ENCODE results near the gene POLR1B. TPM values are rescaled to one million over a fixed set of nuclear protein-coding genes. Genes with fewer than 3 reads are reported as not detected.

POLR1B gene
- polyA plus RNA-seq, 1 of the 3 experiments (the other 2 are of a cell fraction), result 13.4 TPM

GRCh38 chr2:112582314-112582746 lies 40.1 kb downstream of the POLR1B start:
- WGBS (ENCODE audit: low lambda C conversion rate), result 42% methylated on average over 10 of the region's 10 CpGs
- Histone ChIP-seq H3K79me2 (ENCODE audit: insufficient read depth) (peaks cover 11% of the 10 kb centered on the region), H4K20me1 (ENCODE audit: insufficient read depth) (no peaks in the 10 kb centered on the region), H3K36me3 (replicated peaks in 1 of 2; ENCODE audit: control insufficient read depth in 1 of 2, insufficient read depth in 2 of 2, low read length in 1 of 2) (peaks cover 6 to 12% of the 10 kb centered on the region in 2 experiments), H3K9ac (no peak overlapping the region), H3K9me2 (no peaks in the 10 kb centered on the region), H2AFZ (ENCODE audit: low read depth) (no peak overlapping the region), H3K27me3 (ENCODE audit: insufficient read depth) (no peaks in the 10 kb centered on the region), H3F3A (replicated peaks; ENCODE audit: insufficient read depth) (peaks cover 35% of the 10 kb centered on the region), H3K9me3 (no peaks in the 10 kb centered on the region), H3K4me1 (ENCODE audit: control insufficient read depth in 1 of 2, insufficient read depth in 2 of 2, low read depth in 1 of 2, low read length in 1 of 2) (peaks cover 12 to 28% of the 10 kb centered on the region in 2 experiments; a peak in 3 of 4 replicates), H3K27ac (ENCODE audit: low read depth in 2 of 2, low read length in 1 of 2) (peak overlapping the region in 1 of 2 experiments; percentile 97; a peak in 1 of 4 replicates), H3K4me3 (ENCODE audit: low read depth in 2 of 2, low read length in 1 of 2) (no peak overlapping the region), H3K4me2 (0 out of 2 replicates have a peak overlapping the region, but pooled peaks have one; percentile 89)
- ChIA-PET CTCF (interaction anchor here (0.6 to 2.3 kb wide), 14 partner anchors 9 to 563 kb away, joined by 3 to 21 read pairs (median 4); no protein-coding TSS in a partner anchor), POLR2A (no interaction called here)
- DNase-seq, result peak; percentile 34
- no peak; the same call in 1 of the 2 replicates for TF ChIP-seq SMC3 (IDR thresholded peaks at IDR 0.05; ENCODE audit: low read depth, low read length)
- TF ChIP-seq REST (IDR thresholded peaks at IDR 0.05; ENCODE audit: low read depth, low read length), result no peak
- no peak for TF ChIP-seq TAF1 (IDR thresholded peaks at IDR 0.05; ENCODE audit: borderline replicate concordance, low read depth, low read length)
- no peak for TF ChIP-seq RCOR1 (IDR thresholded peaks at IDR 0.05; ENCODE audit: low read length)
- TF ChIP-seq FOXM1 (IDR thresholded peaks at IDR 0.05; ENCODE audit: low read depth), result no peak
- TF ChIP-seq PBX3 (IDR thresholded peaks at IDR 0.05), result no peak
- TF ChIP-seq RFX5 (IDR thresholded peaks at IDR 0.05; ENCODE audit: low read length), result no peak
- TF ChIP-seq TEAD4 (IDR thresholded peaks at IDR 0.05; ENCODE audit: borderline replicate concordance, insufficient read depth), result no peak
- TF ChIP-seq MEF2A (IDR thresholded peaks at IDR 0.05; ENCODE audit: borderline replicate concordance, low read depth), result no peak
- no peak for TF ChIP-seq EP300 (IDR thresholded peaks at IDR 0.05; ENCODE audit: borderline replicate concordance in 1 of 2, low read depth in 1 of 2, low read length in 1 of 2)
- no peak for TF ChIP-seq MAX (IDR thresholded peaks at IDR 0.05; ENCODE audit: low read depth)
- no peak for TF ChIP-seq FOSL2 (IDR thresholded peaks at IDR 0.05; ENCODE audit: borderline replicate concordance, low read depth)
- no peak for TF ChIP-seq FOXJ3 (CRISPR knock-in tag; IDR thresholded peaks at IDR 0.05)
- TF ChIP-seq IRF3 (IDR thresholded peaks at IDR 0.05; ENCODE audit: low read depth, low read length), result no peak
- TF ChIP-seq NFIC (IDR thresholded peaks at IDR 0.05; ENCODE audit: borderline replicate concordance), result no peak
- TF ChIP-seq JUND (IDR thresholded peaks at IDR 0.05), result no peak
- peak; percentile 67 for TF ChIP-seq CTCF (IDR thresholded peaks at IDR 0.05)
- no peak for TF ChIP-seq USF2 (IDR thresholded peaks at IDR 0.05; ENCODE audit: borderline replicate concordance, low read depth, low read length)
- TF ChIP-seq YY1 (IDR thresholded peaks at IDR 0.05; ENCODE audit: low read depth), result no peak
- TF ChIP-seq GATA2 (CRISPR knock-in tag; IDR thresholded peaks at IDR 0.05), result no peak
- peak; percentile 27 for TF ChIP-seq CHD2 (IDR thresholded peaks at IDR 0.05; ENCODE audit: low read length, partially characterized antibody)
- TF ChIP-seq RAD21 (IDR thresholded peaks at IDR 0.05; ENCODE audit: low read length), result peak; percentile 67
- no peak for TF ChIP-seq POLR2AphosphoS5 (IDR thresholded peaks at IDR 0.05; ENCODE audit: low read depth, low read length)
- no peak for TF ChIP-seq GABPA (IDR thresholded peaks at IDR 0.05; ENCODE audit: low read depth)
- TF ChIP-seq NRF1 (IDR thresholded peaks at IDR 0.05; ENCODE audit: low read depth, low read length), result no peak
- TF ChIP-seq RXRA (IDR thresholded peaks at IDR 0.05; ENCODE audit: borderline replicate concordance, low read depth), result no peak
- TF ChIP-seq ELF1 (IDR thresholded peaks at IDR 0.05), result no peak
